ENCODE data around the gene PTDSS2. TPM values are rescaled to one million over a fixed set of nuclear protein-coding genes. Genes with fewer than 3 reads are reported as not detected.

The PTDSS2 gene
- total and polyA plus RNA-seq, 2 of the 13 experiments (the other 11 are each of a cell fraction or from before 2014, with no cell fraction given) = 21.7 to 26.4 TPM

- ATAC-seq = no peak
- H3K36me3 ChIP-seq (replicated peaks in 1 of 2; ENCODE audit: control insufficient read depth in 1 of 2, insufficient read depth in 2 of 2, low read length in 2 of 2) = peaks cover 9 to 30% of the 10 kb centered on the region in 2 experiments
- H3K9me3 ChIP-seq (ENCODE audit: low read length) = no peaks in the 10 kb centered on the region
- no TSS peak for BruUV-seq (replicated peaks)
- peaks cover 33% of the 10 kb centered on the region for H3K4me1 ChIP-seq (ENCODE audit: insufficient read depth, low read length)
- no peak overlapping the region for H3K27ac ChIP-seq (ENCODE audit: extremely low read length, insufficient read depth, low read length)
- H3K4me2 ChIP-seq (ENCODE audit: low read depth, low read length) = peak overlapping the region; percentile 87
- POLR2A ChIA-PET = interaction anchor here (1.7 kb wide), 1 partner anchor 17 kb away, joined by 5 read pairs; no protein-coding TSS in a partner anchor
- FAIRE-seq = no peak
- intact Hi-C loops (cut with micrococcal nuclease; ENCODE audit: unreplicated experiment) = no loop called here
- TF ChIP-seq CSRNP1 (CRISPR knock-in tag; IDR thresholded peaks at IDR 0.05) (no peak), ZNF792 (CRISPR knock-in tag; IDR thresholded peaks at IDR 0.05) (no peak), ZNF275 (CRISPR knock-in tag; IDR thresholded peaks at IDR 0.05; ENCODE audit: borderline replicate concordance) (no peak), ELF3 (CRISPR knock-in tag; IDR thresholded peaks at IDR 0.05) (no peak), STAG1 (CRISPR knock-in tag; IDR thresholded peaks at IDR 0.05) (no peak), MTF1 (CRISPR knock-in tag; IDR thresholded peaks at IDR 0.05) (no peak), RXRA (CRISPR knock-in tag; IDR thresholded peaks at IDR 0.05) (no peak), PHF5A (CRISPR knock-in tag; IDR thresholded peaks at IDR 0.05; ENCODE audit: low read depth, unreplicated experiment) (no peak), ZNF788 (CRISPR knock-in tag; IDR thresholded peaks at IDR 0.05; ENCODE audit: borderline replicate concordance) (no peak)
- no peak overlapping the region for H2AFZ ChIP-seq (ENCODE audit: low read length)
- H3K27me3 ChIP-seq (ENCODE audit: control insufficient read depth in 1 of 2, insufficient read depth in 2 of 2, low read length in 2 of 2) = no peaks in the 10 kb centered on the region; a peak in 1 of 5 replicates
- CTCF ChIA-PET (ENCODE audit: low intra/inter-chr PET ratio, low total read pairs) = no interaction called here
- H3K79me2 ChIP-seq (ENCODE audit: insufficient read depth, low read length) = peaks cover 50% of the 10 kb centered on the region
- H3K9ac ChIP-seq (ENCODE audit: insufficient read depth, low read depth, low read length) = peak overlapping the region; percentile 89; the same call in 1 of the 2 replicates
- no peaks in the 10 kb centered on the region for H4K20me1 ChIP-seq (ENCODE audit: insufficient read depth, low read length)
- no peak for DNase-seq (ENCODE audit: low spot score)
- H3K4me3 ChIP-seq (replicated peaks in 1 of 3; ENCODE audit: insufficient read depth in 1 of 3, low read depth in 2 of 3, low read length in 3 of 3) = no peak overlapping the region
- WGBS (ENCODE audit: low lambda C conversion rate) = 97% methylated on average over 6 of the region's 12 CpGs
- in situ Hi-C loops (cut with HindIII; ENCODE audit: extremely low pct_ligation_motif_present, low pct_unique_long_range_greater_than_20kb) = no loop called here
These were observed 2.2 kb downstream of the PTDSS2 start for GRCh38 chr11:452203-452744.
